Measurements from ENCODE around the gene SLC35E3.
"Not testable (repeated sequence)": the region's sequence is repeated elsewhere in the genome, so short reads cannot be mapped to it uniquely, and the experiment has no call there.

The SLC35E3 gene

DNA sequence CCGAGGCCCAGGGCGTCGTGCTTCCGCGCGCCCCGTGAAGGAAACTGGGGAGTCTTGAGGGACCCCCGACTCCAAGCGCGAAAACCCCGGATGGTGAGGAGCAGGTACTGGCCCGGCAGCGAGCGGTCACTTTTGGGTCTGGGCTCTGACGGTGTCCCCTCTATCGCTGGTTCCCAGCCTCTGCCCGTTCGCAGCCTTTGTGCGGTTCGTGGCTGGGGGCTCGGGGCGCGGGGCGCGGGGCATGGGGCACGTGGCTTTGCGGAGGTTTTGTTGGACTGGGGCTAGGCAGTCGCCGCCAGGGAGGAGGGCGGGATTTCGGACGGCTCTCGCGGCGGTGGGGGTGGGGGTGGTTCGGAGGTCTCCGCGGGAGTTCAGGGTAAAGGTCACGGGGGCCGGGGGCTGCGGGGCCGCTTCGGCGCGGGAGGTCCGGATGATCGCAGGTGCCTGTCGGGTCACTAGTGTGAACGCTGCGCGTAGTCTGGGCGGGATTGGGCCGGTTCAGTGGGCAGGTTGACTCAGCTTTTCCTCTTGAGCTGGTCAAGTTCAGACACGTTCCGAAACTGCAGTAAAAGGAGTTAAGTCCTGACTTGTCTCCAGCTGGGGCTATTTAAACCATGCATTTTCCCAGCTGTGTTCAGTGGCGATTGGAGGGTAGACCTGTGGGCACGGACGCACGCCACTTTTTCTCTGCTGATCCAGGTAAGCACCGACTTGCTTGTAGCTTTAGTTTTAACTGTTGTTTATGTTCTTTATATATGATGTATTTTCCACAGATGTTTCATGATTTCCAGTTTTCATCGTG is 62.6 kb downstream of the SLC35E3 start:
- peak; percentile 84 for FAIRE-seq
- peak; percentile 57 for DNase-seq (ENCODE audit: insufficient read length)

DNA sequence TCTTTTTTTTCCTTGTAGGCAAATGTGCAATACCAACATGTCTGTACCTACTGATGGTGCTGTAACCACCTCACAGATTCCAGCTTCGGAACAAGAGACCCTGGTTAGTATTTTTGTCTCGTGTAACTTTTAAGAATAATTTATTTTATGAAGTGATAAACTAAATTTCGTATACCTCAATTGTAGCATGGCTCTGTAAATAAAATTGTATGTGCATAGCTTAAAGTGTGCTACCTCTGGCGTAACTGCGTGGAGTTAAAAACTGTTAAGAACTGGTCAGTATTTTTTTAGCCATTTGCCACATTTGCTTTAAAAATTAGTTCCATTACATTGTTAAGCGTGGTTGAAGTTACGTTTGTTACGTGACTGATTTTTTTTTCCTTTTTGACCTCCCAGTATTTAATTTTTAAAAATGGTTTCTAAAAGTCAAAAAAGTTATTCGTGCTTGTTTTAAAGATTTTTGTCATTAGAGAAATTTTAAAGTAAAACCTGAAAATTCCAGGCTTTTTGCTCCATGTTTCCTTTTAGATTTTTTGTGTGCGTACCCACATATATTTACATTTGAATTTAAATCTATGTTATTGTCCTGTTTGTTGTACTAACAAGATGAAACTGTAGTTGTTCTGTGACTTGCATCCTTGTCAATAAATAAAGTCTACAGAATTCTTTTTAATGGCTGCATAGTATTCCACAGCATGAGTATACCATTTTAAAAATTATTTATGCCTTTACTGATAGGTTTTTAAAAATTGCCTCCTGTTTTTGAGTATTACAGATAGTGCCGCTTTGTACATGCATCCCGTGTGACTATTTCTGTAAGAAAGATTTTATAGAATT is 63.4 kb downstream of the SLC35E3 start:
- TF ChIP-seq POLR2AphosphoS5 (IDR thresholded peaks at IDR 0.05; ENCODE audit: low read depth, low read length) = no peak
- TF ChIP-seq TAF1 (IDR thresholded peaks at IDR 0.05; ENCODE audit: borderline replicate concordance, low read depth, low read length) = no peak
- TF ChIP-seq POLR2A (IDR thresholded peaks at IDR 0.05; ENCODE audit: low read depth, low read length) = no peak
- no peak for FAIRE-seq
- DNase-seq (ENCODE audit: insufficient read length) = no peak

More for the DNA sequence above, 62.6 kb downstream of the SLC35E3 start:
- TF ChIP-seq POLR2A (IDR thresholded peaks at IDR 0.05; ENCODE audit: low read depth, low read length) (peak; percentile 97), POLR2AphosphoS5 (IDR thresholded peaks at IDR 0.05; ENCODE audit: low read depth, low read length) (peak; percentile 98), TAF1 (IDR thresholded peaks at IDR 0.05; ENCODE audit: borderline replicate concordance, low read depth, low read length) (peak; percentile 95)

DNA sequence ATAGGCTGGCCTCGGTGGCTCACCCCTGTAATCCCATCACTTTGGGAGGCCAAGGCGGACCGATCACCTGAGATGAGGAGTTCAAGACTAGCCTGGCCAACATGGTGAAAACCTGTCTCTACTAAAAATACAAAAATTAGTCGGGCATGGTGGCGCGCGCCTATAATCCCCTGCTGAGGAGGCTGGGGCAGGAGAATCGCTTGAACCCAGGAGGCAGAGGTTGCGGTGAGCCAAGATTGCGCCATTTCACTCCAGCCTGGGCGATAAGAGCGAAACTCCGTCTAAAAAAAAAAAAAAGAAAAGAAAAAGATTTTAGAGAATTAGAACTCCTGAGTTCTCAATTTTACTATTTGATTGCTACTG is 64.0 kb downstream of the SLC35E3 start:
- FAIRE-seq; DNase-seq (ENCODE audit: insufficient read length): not testable (repeated sequence)

DNA sequence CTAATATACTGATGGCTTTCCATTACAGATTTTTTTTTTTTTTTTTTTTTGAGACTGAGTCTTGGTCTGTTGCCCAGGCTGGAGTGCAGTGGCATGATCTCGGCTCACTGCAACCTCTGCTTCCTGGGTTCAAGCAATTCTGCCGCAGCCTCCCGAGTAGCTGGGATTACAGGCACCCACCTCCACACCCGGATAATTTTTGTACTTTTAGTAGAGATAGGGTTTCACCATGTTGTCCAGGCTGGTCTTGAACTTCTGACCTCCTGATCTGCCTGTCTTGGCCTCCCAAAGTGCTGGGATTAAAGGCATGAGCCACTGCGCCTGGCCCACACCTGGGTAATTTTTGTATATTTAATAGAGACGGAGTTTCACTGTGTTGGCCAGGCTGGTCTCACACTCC is 65.6 kb downstream of the SLC35E3 start:
- FAIRE-seq; DNase-seq (ENCODE audit: insufficient read length): not testable (repeated sequence)

DNA sequence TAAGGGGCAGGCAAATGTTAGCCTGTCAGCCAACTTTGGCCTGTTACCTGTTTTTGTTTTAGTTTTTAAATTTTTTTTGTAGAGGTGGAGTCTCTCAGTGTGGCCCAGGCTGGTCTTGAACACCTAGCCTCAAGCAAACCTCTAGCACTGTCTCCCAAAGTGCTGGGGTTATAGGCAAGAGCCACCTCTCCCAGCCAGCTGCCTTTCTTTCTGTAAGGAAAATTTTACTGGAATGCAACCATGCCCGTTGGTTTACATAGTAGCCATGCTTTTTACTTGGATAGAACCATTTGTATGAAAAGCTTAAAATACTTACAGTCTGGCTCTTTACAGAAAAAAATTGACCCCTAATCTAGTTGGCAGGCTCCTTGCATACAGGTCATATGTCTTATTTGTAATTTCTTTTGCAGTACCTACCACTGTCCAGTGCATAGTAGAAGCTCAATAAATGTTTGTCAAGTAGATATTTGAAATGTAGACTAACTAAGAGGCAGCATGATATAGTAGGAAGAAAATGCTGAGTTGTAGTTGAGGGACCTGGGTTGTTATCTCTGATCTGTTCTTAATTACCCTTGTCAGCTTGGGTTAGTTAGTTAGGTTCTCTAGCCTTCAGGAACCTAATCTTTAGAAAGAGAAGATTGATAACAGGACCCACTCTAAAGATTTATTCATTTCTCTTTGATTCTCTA is 66.7 kb downstream of the SLC35E3 start:
- TF ChIP-seq TAF1 (IDR thresholded peaks at IDR 0.05; ENCODE audit: borderline replicate concordance, low read depth, low read length) = no peak
- TF ChIP-seq POLR2AphosphoS5 (IDR thresholded peaks at IDR 0.05; ENCODE audit: low read depth, low read length) = no peak
- TF ChIP-seq POLR2A (IDR thresholded peaks at IDR 0.05; ENCODE audit: low read depth, low read length) = no peak; the same call in 1 of the 2 replicates
- DNase-seq (ENCODE audit: insufficient read length) (no peak), FAIRE-seq (no peak)

DNA sequence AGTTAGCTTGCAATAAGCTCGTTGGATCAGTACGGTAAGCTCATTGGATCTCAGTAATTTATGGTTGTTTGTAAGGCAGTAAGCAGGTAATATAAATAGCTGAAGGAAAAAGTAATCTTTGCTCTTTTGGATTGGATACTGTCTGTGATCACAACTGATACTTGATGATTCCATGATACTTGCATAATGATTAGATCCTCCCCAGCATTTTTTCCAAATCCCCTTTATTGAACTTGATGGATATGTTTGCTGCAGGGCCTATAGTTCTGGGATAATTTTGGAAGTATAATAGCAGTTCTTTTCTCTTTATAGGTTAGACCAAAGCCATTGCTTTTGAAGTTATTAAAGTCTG is 67.2 kb downstream of the SLC35E3 start:
- TF ChIP-seq POLR2A (IDR thresholded peaks at IDR 0.05; ENCODE audit: low read depth, low read length) = no peak
- no peak for TF ChIP-seq POLR2AphosphoS5 (IDR thresholded peaks at IDR 0.05; ENCODE audit: low read depth, low read length)
- no peak for TF ChIP-seq TAF1 (IDR thresholded peaks at IDR 0.05; ENCODE audit: borderline replicate concordance, low read depth, low read length)
- DNase-seq (ENCODE audit: insufficient read length) (no peak), FAIRE-seq (no peak)

DNA sequence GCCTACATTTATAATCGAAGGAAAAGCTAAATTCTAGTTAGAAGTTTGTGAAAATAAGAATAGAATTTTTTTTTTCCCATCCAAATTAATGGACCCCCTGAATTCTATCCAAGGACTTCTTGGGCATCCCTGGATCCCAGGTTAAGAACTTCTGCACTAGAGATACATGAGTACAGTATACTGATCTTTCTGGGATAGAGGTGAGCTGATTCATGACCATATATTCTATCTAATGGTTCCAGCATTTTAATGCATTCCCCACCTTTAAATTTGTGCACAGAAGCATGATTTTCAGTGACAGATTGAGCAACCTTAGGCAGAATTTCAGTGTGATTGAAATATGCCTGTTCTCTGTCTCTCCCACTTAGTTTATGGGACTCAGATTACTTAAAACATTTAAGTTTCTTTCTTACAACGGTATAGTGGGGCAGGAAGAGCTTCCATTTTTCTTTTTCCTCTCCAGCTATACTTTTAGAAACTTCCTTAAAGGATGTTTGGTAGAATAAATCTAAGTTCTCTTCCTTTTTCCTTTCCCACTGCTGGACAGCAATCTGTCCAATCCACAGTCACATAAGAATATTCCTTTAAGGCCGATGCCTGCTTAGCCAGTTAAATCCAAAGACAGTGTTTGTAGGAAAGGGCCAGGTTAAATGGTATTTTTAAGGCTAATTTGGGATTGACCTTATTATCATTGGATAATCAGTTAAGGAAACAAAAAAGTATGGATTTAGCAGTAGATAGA is 68.7 kb downstream of the SLC35E3 start:
- TF ChIP-seq TAF1 (IDR thresholded peaks at IDR 0.05; ENCODE audit: borderline replicate concordance, low read depth, low read length) (no peak), POLR2AphosphoS5 (IDR thresholded peaks at IDR 0.05; ENCODE audit: low read depth, low read length) (peak; percentile 76), POLR2A (IDR thresholded peaks at IDR 0.05; ENCODE audit: low read depth, low read length) (0 out of 2 replicates have a peak, but pooled peaks have one; percentile 42)
- FAIRE-seq (no peak), DNase-seq (ENCODE audit: insufficient read length) (no peak)

DNA sequence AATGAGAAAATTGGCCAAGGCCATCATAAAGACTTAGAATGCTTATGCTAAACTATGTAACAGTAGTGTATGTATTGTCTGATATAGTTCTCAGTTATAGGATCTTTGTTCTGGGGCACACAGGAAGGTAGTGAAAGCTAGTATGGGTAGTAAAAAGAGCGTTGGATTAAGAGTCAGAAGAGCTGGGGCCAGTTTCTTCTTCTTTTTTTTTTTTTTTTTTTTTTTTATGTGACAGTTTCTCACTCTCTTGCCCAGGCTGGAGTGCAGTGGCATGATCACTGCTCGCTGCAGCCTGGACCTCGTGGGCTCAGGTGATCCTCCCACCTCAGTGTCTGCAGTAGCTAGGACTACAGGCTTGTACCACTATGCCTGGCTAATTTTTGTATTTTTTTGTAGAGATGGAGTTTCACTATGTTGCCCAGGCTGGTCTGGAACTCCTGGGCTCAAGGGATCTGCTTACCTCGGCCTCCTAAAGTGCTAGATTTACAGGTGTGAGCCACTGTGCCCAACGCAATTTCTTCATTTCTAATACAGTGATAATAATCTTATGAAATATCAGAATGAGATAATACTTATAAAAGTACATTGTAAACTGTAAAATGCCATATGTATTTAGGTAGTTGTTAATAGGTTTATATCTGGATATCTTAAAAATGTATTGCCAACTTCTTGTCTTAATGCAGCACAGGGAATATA is 69.4 kb downstream of the SLC35E3 start:
- FAIRE-seq (no peak), DNase-seq (ENCODE audit: insufficient read length) (no peak)
- 0 out of 2 replicates have a peak, but pooled peaks have one; percentile 34 for TF ChIP-seq POLR2AphosphoS5 (IDR thresholded peaks at IDR 0.05; ENCODE audit: low read depth, low read length)
- TF ChIP-seq POLR2A (IDR thresholded peaks at IDR 0.05; ENCODE audit: low read depth, low read length) = no peak; the same call in 1 of the 2 replicates
- no peak for TF ChIP-seq TAF1 (IDR thresholded peaks at IDR 0.05; ENCODE audit: borderline replicate concordance, low read depth, low read length)

DNA sequence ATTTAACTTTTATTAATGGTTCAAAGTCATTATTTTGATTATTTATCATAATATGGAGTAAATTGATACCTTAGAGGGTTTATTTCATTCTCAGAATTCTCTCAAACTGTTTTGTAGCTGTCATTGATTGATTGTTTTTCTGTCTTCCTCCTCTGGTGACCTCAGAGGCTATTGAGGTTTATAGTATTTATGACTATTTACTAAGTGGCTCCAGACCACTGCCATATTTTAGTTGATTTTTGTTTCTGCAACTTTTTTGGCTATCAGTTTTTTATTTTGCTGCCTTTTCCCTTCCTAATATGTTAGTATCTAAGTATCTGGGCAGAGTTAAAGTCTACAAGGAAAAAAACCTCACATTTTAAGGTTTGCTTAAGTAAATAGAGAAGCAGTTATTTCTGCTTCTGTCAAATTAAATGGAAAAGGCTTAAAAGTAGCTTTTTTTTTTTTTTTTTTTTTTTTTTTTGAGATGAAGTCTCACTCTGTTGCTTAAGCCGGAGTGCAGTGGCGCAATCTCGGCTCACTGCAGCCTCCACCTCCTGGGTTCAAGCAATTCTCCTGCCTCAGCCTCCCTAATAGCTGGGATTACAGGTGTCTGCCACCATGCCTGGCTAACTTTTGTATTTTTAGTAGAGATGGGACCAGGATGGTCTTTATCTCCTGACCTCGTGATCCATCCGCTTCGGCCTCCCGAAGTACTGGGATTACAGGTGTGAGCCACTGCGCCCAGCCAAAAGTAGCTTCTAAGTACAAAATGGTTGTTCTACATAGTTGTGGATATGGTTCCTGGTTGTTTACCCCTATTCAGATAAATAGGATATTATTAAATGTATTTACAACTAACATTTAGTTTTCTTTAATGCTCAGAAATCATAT is 70.2 kb downstream of the SLC35E3 start:
- TF ChIP-seq POLR2AphosphoS5 (IDR thresholded peaks at IDR 0.05; ENCODE audit: low read depth, low read length) (0 out of 2 replicates have a peak, but pooled peaks have one; percentile 32), POLR2A (IDR thresholded peaks at IDR 0.05; ENCODE audit: low read depth, low read length) (no peak)

DNA sequence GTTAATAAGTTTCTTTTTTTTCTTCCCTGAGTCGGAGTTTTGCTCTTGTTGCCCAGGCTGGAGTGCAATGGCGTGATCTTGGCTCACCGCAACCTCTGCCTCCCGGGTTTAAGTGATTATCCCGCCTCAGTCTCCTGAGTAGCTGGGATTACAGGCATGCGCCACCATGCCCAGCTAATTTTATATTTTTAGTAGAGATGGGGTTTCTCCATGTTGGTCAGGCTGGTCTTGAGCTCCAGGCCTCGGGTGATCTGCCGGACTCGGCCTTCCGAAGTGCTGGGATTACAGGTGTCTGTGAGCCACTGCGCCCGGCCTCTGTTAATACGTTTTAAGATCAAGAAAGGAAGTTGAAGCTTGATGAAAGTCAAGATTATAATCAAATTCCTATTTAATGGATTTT is 73.5 kb downstream of the SLC35E3 start:
- FAIRE-seq; DNase-seq (ENCODE audit: insufficient read length): not testable (repeated sequence)
- 0 out of 2 replicates have a peak, but pooled peaks have one; percentile 9 for TF ChIP-seq POLR2A (IDR thresholded peaks at IDR 0.05; ENCODE audit: low read depth, low read length)

More for the DNA sequence above, 70.2 kb downstream of the SLC35E3 start:
- DNase-seq (ENCODE audit: insufficient read length) (no peak), FAIRE-seq (no peak)

Measured in GM12892 (cell line).